NCI-H524 (cell line): ENCODE results near the gene KEL.

Source experiments
- DNase-seq, 2 experiments: peaks; one replicate each; lab custom pipeline; 2025; lab: John Stamatoyannopoulos, UW

The KEL gene

GRCh38 chr7:142896741-142897379 lies 65.3 kb downstream of the KEL start:
- no peak for DNase-seq

- DNase-seq: no peak
These were observed 66.0 kb downstream of the KEL start for GRCh38 chr7:142896151-142896550.

GRCh38 chr7:142894985-142895593 lies 67.1 kb downstream of the KEL start:
- no peak for DNase-seq

- no peak for DNase-seq
These were observed 67.8 kb downstream of the KEL start for GRCh38 chr7:142894112-142894984.

GRCh38 chr7:142892951-142893350 lies 69.2 kb downstream of the KEL start:
- no peak for DNase-seq

- no peak for DNase-seq
These were observed 70.6 kb downstream of the KEL start for GRCh38 chr7:142891490-142892082.
